ENCODE data around the gene SLC2A11. TPM values are rescaled to one million over a fixed set of nuclear protein-coding genes. Genes with fewer than 3 reads are reported as not detected.
A peak's percentile ranks its signal among the peaks of the same experiment; 100 is the strongest.

SLC2A11 gene
- total RNA-seq, 4 donors from 2014 or later, result 2.4 to 19.0 (median 6.2) TPM

DNA sequence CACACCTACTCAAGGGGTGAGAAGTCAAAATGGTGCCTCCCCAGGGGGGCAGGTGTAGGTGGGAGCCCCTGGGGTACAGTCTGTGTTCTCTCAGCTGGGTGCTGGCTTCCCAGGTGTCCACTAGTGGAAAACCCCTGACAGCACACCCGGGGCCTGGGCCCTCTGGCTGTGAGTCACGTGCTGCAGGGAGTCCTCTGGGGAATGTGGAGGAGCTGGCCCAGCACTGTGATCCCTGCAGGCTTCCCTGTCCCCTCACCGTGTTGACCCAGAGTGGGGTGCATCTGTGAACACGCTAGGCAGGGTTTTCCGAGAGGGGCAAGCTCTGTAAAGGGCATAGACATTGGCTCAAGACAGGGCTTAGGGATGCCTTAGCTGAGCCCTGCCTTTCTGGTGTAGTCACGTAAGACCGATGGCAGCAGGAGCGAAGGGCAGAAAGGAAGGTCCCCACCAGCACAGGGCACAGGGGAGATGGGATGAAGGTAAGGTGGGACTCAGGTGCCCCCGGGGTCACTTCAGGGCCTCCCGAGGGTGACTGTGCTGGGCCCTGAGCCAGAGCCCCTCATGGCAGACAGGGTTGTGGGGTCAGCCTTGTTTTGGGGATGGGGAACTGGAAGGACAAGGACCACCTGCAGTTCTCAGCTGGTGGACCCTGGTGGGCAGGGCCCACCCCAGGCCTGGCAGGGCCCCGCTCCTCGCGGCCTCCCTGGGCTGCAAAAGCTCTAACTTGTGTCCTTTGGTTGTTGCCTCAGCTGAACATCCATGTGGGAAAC, 33.0 kb upstream of the SLC2A11 start:
- no peak for DNase-seq
- Histone ChIP-seq H3K9me3 (no peaks in the 10 kb centered on the region), H3K4me3 (no peak overlapping the region), H3K27ac (peak overlapping the region in 1 of 4 donors; percentile 14), H3K27me3 (no peaks in the 10 kb centered on the region), H3K36me3 (peaks cover 0 to 60% of the 10 kb centered on the region in 2 donors), H3K4me1 (peaks cover 24 to 32% of the 10 kb centered on the region in 2 donors)
- in situ Hi-C loops (cut with MboI; ENCODE audit: low sequenced_read_pairs in 4 of 4) (no loop called here), intact Hi-C loops (cut with DNase I; ENCODE audit: low total_unique reads) (no loop called here)
- TF ChIP-seq CTCF (IDR thresholded peaks at IDR 0.05 in 4 of 5, conservative IDR thresholded peaks at IDR 0.05 in 1 of 5) (no peak), POLR2A (IDR thresholded peaks at IDR 0.05) (no peak)
- no peak for ATAC-seq

DNA sequence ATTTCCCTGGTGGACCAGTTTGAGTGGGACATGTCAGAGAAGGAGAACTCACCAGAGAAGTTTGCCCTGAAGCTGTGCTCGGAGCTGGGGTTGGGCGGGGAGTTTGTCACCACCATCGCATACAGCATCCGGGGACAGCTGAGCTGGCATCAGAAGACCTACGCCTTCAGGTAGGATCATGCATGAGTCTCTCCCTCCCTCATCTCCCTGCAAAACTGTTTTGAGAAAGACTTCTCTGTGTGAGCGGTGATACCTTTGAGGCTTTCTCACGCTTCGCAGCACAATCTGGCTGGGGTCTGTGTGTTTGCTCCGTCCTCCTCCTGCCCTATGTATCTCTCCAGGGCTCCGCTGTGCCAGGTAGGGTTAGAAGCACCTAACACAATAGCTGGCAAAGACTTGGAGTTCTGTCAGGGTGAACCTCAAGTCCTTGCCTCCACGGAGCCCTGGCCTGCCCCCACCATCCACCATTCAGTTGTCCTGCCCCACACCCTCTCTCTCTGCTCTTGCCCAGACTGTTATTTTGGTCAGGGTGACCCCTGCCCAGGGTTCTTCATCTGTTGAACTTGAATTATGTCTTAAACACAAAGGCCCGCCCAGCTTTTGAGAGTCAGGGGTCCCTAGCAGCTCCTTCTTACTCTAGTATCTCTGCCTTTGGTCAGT, 32.3 kb upstream of the SLC2A11 start:
- no peaks in the 10 kb centered on the region for H3K9me3 ChIP-seq
- intact Hi-C loops (cut with DNase I; ENCODE audit: low total_unique reads), result no loop called here
- H3K27ac ChIP-seq, result peak overlapping the region in 3 of 4 donors; percentile 23 to 98 (median 96)
- H3K4me1 ChIP-seq, result peaks cover 29 to 39% of the 10 kb centered on the region in 2 donors
- no peaks in the 10 kb centered on the region for H3K27me3 ChIP-seq
- TF ChIP-seq CTCF (IDR thresholded peaks at IDR 0.05 in 4 of 5, conservative IDR thresholded peaks at IDR 0.05 in 1 of 5) (no peak), POLR2A (IDR thresholded peaks at IDR 0.05) (no peak)
- ATAC-seq, result no peak
- no peak overlapping the region for H3K4me3 ChIP-seq
- in situ Hi-C loops (cut with MboI; ENCODE audit: low sequenced_read_pairs in 4 of 4), result no loop called here
- DNase-seq, result no peak
- peaks cover 0 to 53% of the 10 kb centered on the region in 2 donors for H3K36me3 ChIP-seq

DNA sequence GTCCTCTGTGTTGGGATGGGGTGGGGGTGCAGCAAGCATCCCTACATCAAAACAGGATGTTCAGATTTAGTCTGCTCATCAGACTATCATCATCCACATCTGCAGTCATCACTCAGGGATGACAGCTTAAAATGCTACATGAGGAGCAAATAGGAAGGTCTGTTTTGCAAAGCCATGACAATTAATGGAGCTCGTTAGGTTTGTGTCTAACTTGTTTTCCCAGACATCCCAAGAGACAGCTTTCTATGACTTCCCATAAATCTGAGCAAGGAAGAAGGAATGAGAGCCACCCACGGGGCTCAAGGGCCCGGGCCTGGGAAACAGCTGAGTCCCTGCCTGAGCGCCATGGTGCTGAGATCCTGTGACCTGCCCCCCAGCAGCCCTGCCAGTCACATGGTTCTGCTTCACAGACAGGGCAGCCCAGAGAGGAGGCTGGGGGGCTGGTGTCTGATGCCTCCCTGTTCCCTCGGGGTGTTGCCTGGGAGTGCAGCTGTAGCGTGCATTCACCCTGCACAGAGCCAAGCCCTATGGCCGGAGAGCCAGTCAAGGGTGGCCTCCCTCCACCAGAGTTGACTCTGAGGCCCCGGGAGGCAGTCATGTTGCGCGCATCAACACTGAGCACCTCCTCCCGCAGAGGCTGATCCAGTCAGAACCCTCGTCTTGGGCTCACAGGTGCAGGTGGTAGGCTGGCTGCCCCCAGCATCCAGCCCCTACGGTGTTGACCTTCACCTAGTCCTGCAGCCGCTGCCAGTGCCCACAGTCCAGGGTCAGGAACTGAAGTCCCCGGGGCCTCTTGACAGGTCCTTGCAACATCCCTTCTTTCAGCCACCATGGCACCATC, 30.9 kb upstream of the SLC2A11 start:
- Histone ChIP-seq H3K27ac (peak overlapping the region; percentile 93 to 98 (median 97)), H3K36me3 (peaks cover 0 to 44% of the 10 kb centered on the region in 2 donors), H3K9me3 (no peaks in the 10 kb centered on the region), H3K27me3 (no peaks in the 10 kb centered on the region), H3K4me1 (peaks cover 35 to 49% of the 10 kb centered on the region in 2 donors), H3K4me3 (no peak overlapping the region)
- TF ChIP-seq CTCF (IDR thresholded peaks at IDR 0.05 in 4 of 5, conservative IDR thresholded peaks at IDR 0.05 in 1 of 5) (no peak), POLR2A (IDR thresholded peaks at IDR 0.05) (no peak)
- DNase-seq (no peak), ATAC-seq (no peak)
- intact Hi-C loops (cut with DNase I; ENCODE audit: low total_unique reads) (no loop called here), in situ Hi-C loops (cut with MboI; ENCODE audit: low sequenced_read_pairs in 4 of 4) (no loop called here)

DNA sequence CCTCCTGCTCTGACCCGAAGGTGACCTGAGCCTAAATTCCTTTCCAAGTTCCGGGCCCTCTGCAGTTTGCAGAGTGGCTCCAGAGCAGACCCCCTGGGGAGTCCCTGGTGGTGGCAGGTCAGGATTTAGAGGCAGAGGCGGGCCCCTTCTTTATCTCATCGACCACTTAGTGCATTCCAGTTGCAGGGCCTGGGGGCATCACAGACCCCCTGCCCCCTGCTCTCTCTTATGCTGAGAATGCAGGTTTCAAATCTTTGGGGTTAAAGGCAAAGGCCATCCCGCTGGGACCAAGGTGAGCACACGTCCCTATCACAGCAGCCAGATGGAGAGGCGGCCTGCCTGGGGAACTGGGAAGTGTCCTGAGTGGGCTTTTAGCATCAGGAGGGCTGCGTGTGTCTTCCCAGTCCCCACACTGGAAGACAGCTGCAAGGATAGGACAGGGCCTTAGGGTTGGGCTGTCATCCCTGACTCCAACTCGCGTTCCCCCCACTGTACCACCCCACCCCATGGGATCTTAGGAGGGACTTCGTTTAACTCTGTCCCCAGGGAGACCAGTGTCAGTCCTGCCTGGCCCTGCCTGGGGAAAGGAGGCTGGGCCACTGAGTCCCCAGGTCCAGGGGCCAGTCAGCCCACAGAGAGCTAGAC, 30.2 kb upstream of the SLC2A11 start:
- in situ Hi-C loops (cut with MboI; ENCODE audit: low sequenced_read_pairs in 4 of 4), result no loop called here
- Histone ChIP-seq H3K36me3 (peaks cover 0 to 44% of the 10 kb centered on the region in 2 donors), H3K4me1 (peaks cover 33 to 49% of the 10 kb centered on the region in 2 donors), H3K9me3 (no peaks in the 10 kb centered on the region), H3K27me3 (no peaks in the 10 kb centered on the region), H3K27ac (peak overlapping the region; percentile 93 to 98 (median 97)), H3K4me3 (no peak overlapping the region)
- ATAC-seq, result no peak
- TF ChIP-seq POLR2A (IDR thresholded peaks at IDR 0.05) (no peak), CTCF (IDR thresholded peaks at IDR 0.05 in 4 of 5, conservative IDR thresholded peaks at IDR 0.05 in 1 of 5) (no peak)
- intact Hi-C loops (cut with DNase I; ENCODE audit: low total_unique reads), result no loop called here
- DNase-seq, result no peak
